SKM-1 (cell line): ENCODE results near the gene COX10.
"Not testable (repeated sequence)": the region's sequence is repeated elsewhere in the genome, so short reads cannot be mapped to it uniquely, and the experiment has no call there.

ENCODE experiments used
- DNase-seq: peaks from one replicate; lab custom pipeline; 2025; ENCODE audit not compliant: unreplicated experiment; lab: John Stamatoyannopoulos, UW

COX10 gene

DNA sequence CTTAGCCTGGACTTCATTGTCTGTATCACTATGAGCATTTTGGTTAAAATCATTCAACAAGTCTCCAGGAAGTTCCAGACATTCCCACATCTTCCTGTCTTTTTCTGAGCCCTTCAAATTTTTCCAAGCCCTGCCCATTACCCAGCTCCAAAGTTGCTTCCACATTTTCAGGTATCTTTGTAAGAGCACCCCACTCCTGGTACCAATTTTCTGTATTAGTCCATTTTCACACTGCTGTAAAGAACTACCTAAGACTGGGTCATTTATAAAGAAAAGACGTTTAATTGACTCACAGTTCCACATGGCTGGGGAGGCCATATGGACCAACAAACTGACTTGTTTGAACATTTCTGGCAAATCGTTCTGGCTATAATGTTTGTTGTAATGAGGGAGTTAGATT is 100.0 kb downstream of the COX10 start:
- DNase-seq, result no peak

DNA sequence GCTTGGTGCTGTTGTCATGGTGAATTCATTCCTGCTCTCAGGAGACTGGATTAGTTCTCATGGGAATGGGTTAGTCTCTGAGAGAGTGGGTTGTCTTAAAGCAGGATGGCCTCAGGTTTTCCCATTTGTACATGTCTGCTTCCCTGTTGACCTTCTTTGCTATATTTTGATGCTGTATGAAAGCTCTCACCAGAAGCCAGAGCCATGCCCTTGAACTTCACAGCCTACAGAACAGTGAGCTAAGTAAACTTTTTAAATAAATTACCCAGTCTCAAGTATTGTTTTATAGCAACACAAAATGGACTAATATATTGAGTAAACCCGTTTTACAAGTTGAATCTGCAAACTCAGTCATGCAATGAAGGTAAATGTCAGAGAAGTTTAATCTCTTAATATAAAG is 100.6 kb downstream of the COX10 start:
- DNase-seq, result no peak

DNA sequence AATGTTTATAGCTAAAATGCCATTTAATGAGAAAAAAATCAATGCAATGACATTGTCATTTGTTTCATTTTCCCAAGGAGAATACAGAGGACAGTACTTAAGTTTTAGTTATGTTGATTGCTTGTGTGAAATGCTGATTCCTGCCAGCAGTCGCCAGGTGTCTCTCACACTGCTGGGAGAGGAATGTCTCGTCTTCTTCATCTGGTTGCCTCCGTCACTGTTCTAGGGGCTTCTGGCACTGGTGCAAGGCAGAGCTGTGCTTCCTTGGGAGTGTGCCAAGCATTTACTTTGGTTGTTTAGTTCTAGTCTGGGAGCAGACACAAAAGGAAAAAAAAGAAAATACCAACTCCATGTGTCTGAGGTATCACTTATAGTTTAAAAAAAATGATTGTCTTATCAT is 107.7 kb downstream of the COX10 start:
- DNase-seq, result not testable (repeated sequence)

DNA sequence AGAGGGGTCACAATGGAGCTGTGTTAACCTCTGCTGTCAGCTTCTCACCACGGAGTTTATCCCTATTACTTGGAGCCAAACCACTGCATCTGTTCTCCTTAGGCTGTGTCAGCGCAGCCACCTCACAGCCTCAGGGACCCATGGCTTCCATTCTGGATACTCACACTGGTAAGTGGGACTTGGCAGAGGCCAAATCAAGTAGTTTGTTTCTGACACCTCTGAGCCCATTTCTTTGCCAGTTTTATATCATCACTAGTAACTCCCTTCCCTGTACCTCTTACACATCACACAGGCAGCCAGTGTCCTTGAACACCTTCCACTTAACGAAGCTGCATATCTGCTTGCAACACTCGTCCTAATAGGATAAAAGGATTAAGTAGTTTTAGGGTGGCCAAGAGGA is 108.5 kb downstream of the COX10 start:
- DNase-seq, result not testable (repeated sequence)

DNA sequence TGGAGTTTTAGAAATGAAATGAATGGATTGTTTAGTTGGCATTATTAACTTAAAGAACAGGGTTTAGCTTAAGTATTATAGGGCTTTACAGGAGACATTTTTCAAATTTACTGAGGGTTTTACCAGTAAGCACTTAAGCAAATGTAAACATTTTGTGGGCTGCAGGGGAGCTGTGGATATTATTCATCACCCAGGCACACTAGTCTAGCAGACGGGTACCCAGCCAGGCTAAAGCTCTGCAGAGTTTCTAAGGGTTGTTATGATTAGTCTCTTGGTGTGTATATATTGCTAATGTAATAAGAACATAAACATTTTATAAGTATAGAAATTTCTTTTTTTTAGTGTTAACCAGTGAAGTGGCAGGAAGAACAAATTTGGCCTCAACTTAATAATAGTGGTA is 110.6 kb downstream of the COX10 start:
- DNase-seq, result not testable (repeated sequence)

DNA sequence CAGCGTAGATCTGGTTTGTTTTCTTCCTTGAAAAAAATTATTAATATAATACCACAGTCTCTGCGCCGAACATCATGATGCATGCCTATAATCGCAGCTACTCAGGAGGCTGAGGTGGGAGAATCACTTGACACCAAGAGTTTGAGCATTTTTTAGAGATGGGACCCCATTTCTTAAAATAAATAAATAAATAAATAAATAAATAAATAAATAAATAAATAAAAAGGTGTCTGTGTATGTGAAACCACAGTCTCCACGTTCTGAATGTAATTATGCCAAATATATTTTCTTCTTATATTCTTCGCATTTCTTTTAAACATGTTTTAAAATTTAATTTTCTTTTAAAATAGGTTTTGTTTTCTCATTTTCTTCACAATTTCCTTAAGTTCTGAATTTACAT is 112.8 kb downstream of the COX10 start:
- not testable (repeated sequence) for DNase-seq

DNA sequence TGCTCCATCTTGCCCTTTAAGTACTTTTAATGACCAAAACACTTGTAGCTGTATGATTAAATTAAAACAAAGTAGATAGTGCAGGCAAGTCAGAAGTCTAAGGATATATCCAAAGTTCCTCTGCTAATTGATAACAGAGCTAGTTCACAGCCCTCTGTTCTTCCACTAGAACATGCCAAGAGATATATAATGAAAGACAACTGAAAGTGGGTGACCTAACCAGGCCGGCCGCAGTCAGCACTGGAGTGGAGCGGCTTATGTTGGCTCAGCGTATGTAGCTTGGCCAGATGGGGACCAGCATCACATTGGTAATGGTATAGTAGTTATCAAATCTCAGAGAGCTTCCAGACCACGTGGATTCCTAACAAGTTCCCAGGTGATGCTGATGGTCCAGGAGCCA is 115.2 kb downstream of the COX10 start:
- not testable (repeated sequence) for DNase-seq

DNA sequence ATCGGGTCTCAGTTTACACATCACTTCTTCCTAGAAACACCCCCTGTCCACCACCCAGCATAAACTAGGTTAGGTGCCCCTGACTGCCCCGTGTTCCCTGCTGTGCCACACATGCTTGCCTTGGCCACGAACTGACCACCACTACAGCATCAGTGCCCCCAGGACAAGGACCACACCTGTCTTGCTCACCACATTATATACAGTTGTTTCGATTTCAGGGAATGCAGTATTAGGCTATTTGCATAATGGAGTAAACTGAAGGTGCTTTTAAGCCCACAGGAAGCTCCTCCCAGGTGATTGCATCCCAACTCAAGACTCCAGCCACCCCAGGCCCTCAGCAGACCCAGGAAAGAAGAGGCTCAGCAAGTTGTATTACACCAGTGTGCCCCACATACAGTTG is 117.1 kb downstream of the COX10 start:
- not testable (repeated sequence) for DNase-seq

DNA sequence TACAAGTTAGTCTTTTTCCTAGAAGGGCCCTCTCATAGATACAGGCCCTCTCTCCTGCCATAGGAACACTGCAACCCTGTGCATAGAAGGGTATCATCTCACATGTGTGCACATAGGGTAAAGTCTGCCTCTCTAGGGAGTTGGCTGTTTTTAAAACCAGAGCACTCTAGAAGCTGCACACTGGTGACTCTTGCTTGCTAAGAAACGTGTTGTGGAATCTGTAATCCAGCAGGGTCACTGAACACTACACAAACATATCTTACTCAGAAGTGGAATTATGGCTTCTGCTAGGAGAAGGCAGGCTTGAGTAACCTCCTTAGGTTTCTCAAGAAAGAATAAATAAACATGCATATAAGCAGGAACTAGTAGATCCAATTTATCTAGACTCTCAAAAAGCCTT is 121.5 kb downstream of the COX10 start:
- not testable (repeated sequence) for DNase-seq

DNA sequence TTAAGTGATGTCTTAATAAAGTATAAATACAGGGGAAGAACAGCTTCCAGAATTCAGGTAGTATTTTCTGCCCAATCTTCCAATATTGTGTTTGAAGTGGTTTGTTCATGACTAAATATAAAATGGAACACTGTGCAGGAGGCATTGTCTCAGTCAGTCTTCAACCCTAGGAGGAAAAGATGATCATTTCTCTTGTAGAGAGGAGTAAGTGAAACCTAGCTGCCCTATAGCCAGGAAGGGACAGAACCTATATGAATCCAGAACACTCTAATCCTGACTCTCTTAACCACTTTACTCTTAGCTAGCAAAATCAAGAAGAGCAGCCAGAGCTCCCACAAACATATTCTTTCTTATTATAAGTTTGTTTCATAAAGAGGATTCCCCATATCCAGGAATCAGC is 122.2 kb downstream of the COX10 start:
- DNase-seq, result not testable (repeated sequence)

DNA sequence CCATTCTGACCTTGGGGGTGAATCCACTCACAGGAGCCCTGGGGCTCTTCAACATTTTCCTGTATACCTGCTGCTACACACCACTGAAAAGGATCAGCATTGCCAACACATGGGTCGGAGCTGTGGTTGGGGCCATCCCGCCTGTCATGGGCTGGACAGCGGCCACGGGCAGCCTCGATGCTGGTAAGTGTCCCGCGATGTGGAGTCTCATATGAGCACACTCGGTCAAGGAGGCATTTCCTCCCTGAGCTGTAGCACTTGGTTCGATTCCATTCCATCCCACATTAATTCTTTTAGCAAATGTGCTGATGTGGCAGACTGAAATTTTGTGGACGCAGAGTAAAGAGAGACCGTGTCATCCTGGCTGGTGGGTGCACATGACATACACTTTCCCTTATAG is 122.7 kb downstream of the COX10 start:
- DNase-seq, result not testable (repeated sequence)

DNA sequence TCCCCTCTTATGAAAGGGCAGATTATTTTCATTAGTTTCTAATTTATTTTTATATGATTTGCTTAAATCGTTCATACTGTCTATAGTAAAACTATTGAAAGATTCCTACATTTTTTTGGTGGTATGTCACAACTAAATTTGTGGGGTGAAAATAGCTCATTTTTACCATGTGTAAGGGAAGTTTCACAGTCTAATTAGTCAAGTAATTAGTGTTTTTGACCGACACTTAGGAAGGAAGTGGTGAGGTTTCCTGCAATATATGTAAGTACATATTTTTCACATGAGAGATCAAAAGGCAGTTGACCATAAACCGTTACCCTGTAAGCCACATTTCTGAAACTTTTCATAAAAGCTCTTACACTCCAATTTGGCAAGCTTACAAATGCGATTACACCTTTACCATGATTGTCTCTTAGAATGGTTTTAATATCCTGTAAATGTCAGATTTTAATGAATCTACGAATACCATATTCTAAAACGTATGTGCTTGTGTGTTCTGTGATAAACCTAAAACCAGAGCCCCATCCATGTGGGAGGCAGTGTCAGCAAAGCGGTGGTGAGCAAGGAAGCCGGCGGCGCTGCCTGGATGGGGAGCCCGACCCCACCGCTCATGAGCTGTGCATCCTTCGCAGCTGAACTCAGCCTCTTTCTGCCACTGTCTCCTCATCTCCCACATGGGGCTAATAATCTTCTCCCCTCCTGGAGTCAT is 123.5 kb downstream of the COX10 start:
- not testable (repeated sequence) for DNase-seq

DNA sequence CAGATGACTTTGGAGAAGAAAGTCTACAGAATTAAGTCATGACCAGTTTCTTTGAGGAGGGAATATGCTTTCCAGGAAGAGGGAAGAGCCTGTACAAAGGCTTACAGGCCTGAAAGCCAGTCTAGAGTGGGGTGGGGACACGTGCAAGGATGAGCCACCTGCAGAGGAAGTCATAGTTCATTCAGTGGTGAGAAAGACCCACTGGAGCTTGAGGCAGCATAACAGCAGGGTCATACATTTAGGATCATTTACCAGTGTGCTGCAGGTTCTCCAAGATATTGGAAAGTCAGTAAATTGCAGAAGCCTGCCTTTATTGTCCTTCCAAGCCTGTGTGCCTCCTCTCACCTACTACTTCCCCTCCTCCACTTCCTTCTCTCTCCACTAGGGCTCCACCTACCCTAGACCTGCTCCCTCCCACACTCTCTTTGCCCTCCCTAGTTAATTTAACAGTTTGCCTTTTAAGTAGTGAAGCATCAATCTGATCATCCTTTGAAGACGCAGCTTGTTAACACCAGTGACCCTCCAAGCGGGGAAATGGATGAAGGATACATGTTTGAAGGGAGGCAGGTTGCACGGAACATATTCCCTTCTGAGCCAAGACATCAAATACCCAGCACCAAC is 127.2 kb downstream of the COX10 start:
- peak; percentile 1 for DNase-seq

DNA sequence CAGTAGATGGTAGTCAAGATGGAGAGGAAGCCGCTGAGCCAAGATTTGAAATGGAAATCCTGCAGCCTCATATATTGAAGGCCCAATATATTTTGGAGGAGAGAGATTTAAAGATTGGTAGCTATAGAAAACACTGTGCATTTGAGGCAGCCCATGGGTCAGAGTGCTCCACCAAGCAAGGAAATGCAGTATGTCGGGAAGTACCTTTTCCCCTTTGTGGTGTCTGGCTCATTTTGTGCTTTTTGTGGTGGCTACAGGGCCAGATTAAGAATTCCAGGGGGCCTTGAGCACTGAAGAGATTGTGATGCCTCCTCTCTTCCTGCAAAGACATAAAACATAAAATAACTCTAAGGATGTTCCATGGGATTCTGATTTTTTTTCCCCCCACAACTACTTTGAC is 127.8 kb downstream of the COX10 start:
- DNase-seq, result no peak

DNA sequence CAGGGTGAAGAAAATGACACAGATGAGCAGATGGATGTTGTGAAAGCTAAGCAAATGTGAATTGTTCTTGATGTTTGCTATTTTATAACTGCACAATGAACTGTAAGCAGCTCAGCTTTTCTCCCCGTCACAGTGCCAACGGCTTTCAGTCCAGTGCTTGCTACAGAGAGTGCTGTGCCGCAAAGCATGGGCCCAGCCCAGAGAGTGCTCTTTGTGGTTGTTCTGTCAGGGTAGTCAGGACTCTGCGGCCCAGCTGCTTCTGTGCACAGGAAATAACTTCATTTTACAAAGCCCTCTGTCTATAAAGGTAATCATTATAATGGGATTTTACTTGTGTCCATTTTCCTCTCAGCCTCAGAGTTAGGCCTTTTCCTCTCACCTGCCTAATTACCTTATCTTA is 128.3 kb downstream of the COX10 start:
- no peak for DNase-seq

DNA sequence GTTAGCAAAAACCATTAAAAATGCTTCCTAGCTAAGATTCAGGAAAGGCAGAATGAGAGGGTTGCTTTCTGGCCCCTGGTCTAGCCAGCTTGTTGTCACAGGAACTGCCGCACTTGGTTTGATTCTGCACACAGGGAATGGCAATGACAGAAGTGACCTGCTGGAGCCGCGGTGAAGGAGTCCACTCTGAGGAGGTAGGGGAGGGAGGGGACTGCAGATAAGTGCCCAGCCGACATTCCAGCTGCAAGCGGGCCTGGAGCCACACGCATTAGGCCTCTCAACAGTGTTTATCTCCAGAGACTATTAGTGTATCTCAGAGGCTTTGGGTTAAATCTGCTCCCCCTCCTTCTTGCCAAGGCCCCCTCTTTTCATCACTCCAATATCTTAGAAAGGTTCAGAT is 128.7 kb downstream of the COX10 start:
- no peak for DNase-seq

DNA sequence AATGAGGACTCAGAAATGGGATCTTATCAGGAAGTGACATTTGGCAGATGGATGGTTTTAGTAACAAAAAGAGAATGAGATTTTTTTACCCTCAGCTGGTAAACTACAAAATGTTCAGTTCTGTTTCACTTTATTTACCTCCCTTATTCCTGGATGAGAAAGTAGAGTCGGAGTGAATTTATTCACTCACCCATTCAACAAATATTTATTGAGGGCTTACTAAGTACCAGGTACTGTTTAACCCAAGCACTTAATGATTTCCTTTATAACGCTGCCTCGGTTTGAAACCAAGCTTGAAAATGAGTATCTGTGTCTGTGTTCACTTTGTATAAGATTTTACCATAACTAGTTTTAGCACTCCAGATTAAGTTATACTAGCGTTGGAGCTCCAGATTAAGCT is 129.3 kb downstream of the COX10 start:
- DNase-seq, result no peak

DNA sequence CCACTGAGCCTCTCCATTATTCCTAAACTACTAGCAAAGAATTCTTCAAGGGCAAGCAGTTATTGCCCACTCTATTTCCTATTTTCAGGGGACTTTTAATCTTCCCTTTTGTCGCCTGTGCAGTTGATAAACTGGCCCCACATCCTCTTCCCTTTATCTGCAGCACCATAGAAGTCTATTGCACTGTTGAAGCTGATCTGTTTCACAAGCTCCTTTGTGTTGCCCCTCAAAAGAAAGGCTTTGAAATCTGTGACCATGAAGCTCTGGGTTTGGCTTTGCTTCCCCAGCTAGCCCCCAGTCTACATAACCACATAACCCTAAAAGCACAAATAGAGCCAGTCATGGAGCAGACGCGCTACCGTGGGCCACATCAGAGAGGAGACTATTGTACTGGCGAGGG is 130.3 kb downstream of the COX10 start:
- DNase-seq, result no peak

DNA sequence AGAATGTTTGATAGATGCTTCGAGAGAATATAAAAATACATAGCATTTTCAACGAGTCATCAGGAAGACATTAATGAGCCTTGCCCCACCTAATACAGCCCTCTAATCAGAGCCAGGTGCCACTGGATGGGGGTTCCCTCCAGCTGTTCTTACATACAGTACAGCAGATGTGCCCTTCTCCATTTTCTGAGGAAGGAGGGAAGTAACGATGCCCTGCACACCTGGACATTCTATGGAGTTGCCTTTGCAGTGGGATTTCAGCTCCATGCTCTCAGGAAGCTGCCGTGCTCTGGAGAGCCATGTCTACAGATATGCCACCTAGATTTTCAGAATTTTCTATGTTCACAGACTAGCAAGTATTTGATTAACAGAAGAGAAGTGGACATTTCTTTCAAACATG is 131.1 kb downstream of the COX10 start:
- DNase-seq, result no peak

DNA sequence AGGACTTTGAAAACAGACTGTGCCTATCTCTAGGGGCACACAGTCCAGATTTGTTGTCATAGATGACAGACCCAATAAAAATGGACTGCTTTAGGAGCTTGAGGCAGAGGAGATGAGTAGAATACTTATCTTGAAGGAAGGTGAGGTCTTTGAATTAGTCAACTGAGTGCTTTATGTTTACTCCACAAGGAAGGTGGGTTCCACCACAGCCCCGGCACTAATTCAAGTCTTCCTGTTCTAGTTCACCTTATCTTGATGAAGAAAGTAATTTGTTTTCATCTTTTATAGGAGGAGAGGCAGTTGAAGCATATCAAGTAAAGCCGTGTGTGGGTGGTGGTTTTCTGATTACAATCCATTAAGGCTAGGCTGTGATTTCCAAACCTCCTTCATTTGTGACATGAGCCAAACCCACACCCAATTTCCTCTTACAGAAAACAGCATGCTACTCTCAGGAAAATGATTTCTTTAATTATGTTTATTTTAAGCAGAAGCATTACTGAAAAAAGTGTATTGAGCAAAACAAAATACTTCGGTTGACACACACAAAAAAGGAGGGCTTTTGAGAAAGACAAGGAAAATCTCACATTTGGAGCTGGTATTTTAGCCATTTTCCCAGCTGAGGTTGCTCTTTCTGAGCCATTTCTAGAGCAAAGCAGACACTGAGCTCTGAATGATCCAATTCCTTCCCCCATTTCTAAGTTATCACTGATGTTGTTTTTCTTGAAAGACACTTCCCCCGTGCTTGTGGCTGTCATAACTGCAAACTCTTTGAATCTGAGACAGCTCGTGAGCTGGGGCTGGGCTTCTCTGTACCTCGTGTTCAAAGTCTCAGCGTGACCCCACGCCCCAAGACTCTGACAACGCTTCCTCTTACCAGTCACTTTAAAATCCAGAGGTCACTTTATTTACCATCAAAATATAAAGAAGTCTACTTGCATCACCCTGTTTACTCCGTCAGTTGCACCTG is 132.0 kb downstream of the COX10 start:
- DNase-seq, result no peak

DNA sequence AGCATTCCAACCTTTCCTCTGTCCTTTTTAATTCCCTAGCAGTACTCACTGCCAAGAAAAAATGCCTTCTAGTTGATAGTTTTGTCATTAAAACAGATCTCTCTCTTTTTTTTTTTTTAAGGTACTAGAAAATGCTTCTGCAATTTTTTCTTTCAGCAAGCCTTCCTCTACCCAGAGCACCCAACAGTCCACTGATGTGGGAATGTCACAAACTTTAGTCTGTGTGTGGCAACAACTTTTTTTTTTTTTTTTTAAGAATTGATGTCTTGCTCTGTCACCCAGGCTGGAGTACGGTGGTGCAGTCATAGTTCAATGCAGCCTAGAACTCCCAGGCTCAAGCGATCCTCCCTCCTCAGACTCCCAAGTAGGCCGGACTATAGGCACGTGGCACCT is 132.7 kb downstream of the COX10 start:
- DNase-seq, result no peak
